A549 (cell line): ENCODE measurements around the gene OR4D11.

Experiments used
- CEBPB ChIP-seq, 2 experiments: fragments of >200 bp in 1 of 2; sonication (Bioruptor Twin) in 1 of 2; formaldehyde crosslinking in 1 of 2; IDR thresholded peaks; 2 replicates each; pipeline ENCODE4 v1.6.1; 2012 to 2016
- EHMT2 ChIP-seq: fragments of 200-600 bp; sonication (generic); IDR thresholded peaks from 2 replicates; pipeline ENCODE4 v1.6.1; 2016; ENCODE audit warnings: antibody characterized with exemption, low read depth, mild to moderate bottlenecking, moderate library complexity
- HOXA7 ChIP-seq: fragments of 250-450 bp; sonication (Bioruptor Pico); IDR thresholded peaks from 2 replicates; pipeline ENCODE4 v1.5.0; 2020; ENCODE audit warnings: mild to moderate bottlenecking, moderate library complexity
- MYC ChIP-seq: IDR thresholded peaks from 2 replicates; pipeline ENCODE4 v1.6.1; 2012; ENCODE audit warnings: mild to moderate bottlenecking, inconsistent platforms, low read length, improper control_type of control experiment, borderline replicate concordance
- POLR2A ChIP-seq: IDR thresholded peaks from 2 replicates; pipeline ENCODE4 v1.6.1; 2012; ENCODE audit warnings: mild to moderate bottlenecking, low read length
- RAD21 ChIP-seq, 2 experiments: fragments of >200 bp in 1 of 2; sonication (Bioruptor Twin) in 1 of 2; formaldehyde crosslinking in 1 of 2; IDR thresholded peaks in 1 of 2; conservative IDR thresholded peaks in 1 of 2; 2 replicates in 1 of 2; 3 replicates in 1 of 2; pipeline ENCODE4 v1.6.1; 2012 to 2018; ENCODE audit warnings: inconsistent platforms in 1 of 2
- RCOR1 ChIP-seq: fragments of 150-350 bp; IDR thresholded peaks from 2 replicates; pipeline ENCODE4 v1.6.1; 2014; ENCODE audit warnings: antibody characterized with exemption, low read length, low read depth
- RFX5 ChIP-seq: fragments of 450-650 bp; IDR thresholded peaks from 2 replicates; pipeline ENCODE4 v1.7.1; 2014; ENCODE audit warnings: antibody characterized with exemption, mild to moderate bottlenecking, moderate library complexity
- SMC3 ChIP-seq: fragments of >200 bp; sonication (Bioruptor Twin); formaldehyde crosslinking; IDR thresholded peaks from 3 replicates; pipeline ENCODE4 v1.6.1; 2018; ENCODE audit warnings: inconsistent platforms
- TF ChIP-seq, protein P1 (sequence below): fragments of >200 bp; sonication (Bioruptor Twin); formaldehyde crosslinking; IDR thresholded peaks from 3 replicates; pipeline ENCODE4 v1.5.1; 2016
- TF ChIP-seq, protein P2 (sequence below): IDR thresholded peaks from 2 replicates; pipeline ENCODE4 v1.6.1; 2012

DNA sequence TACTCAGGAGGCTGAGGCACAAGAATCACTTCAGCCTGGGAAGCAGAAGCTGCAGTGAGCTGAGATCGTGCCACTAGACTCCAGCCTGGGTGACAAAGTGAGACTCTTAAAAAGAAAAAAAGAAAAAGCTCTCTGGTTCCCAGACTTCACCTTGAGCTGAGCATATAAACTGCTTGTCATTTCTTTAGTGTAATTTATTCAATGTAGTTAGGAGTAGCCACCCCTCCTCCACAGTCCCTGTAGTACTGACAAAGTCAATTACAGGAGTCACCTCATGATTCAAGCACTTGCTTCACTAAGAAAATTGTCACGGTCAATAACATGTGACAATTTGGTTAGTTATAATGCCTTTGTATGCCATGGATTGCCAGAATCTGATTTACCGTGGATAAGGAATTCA lies 23.0 kb upstream of the OR4D11 start:
- no peak for TF ChIP-seq POLR2A
- TF ChIP-seq RFX5, result no peak
- no peak for TF ChIP-seq RCOR1
- TF ChIP-seq, protein P1, sequence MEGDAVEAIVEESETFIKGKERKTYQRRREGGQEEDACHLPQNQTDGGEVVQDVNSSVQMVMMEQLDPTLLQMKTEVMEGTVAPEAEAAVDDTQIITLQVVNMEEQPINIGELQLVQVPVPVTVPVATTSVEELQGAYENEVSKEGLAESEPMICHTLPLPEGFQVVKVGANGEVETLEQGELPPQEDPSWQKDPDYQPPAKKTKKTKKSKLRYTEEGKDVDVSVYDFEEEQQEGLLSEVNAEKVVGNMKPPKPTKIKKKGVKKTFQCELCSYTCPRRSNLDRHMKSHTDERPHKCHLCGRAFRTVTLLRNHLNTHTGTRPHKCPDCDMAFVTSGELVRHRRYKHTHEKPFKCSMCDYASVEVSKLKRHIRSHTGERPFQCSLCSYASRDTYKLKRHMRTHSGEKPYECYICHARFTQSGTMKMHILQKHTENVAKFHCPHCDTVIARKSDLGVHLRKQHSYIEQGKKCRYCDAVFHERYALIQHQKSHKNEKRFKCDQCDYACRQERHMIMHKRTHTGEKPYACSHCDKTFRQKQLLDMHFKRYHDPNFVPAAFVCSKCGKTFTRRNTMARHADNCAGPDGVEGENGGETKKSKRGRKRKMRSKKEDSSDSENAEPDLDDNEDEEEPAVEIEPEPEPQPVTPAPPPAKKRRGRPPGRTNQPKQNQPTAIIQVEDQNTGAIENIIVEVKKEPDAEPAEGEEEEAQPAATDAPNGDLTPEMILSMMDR, result no peak
- no peak for TF ChIP-seq EHMT2
- TF ChIP-seq HOXA7 (CRISPR knock-in tag), result no peak
- TF ChIP-seq MYC, result no peak
- TF ChIP-seq, protein P2, sequence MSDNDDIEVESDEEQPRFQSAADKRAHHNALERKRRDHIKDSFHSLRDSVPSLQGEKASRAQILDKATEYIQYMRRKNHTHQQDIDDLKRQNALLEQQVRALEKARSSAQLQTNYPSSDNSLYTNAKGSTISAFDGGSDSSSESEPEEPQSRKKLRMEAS, result no peak
- no peak for TF ChIP-seq CEBPB (IDR thresholded peaks at IDR 0.05)
- no peak for TF ChIP-seq RAD21 (conservative IDR thresholded peaks at IDR 0.05 in 1 of 2, IDR thresholded peaks at IDR 0.05 in 1 of 2)
- TF ChIP-seq SMC3, result no peak
